RKO (cell line): Measurements from ENCODE around the gene TARBP1.

Experiments used
- DNase-seq: peaks from one replicate; pipeline ENCODE4 v3.0.0-alpha.2; 2016; ENCODE audit warnings: low spot score

The TARBP1 gene

DNA sequence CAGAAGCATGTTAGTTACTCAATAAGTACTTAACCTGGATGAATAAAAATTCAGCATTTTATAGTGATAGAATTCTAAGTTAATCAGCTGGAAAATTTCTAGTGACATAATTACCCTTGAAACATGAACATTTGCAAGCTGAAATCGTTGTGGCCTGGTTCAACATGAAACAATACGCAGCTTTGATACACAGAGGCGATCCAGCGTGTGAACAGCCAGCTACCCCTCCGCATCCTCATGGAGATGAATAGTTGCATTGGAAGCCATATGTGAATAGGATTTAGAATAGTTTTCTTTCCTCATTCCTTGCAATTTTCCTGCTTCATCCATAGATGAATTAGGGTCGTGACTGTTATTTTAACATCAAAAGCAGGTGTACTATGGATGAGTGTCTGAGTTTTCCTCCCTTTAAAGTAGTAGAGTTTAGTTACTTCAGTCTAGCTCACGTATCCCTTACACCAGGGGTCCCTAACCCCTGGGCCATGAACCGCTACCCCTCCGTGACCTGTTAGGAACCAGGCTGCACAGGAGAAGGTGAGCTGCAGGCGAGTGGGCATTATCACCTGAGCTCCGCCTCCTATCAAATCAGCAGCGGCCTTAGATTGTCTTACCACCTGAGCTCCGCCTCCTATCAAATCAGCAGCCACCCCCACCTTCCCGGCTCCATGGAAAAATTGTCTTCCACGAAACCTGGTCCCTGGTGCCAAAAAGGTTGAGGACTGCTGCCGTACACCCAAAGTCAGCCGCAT lies 6.2 kb upstream of the TARBP1 start:
- DNase-seq, result no peak

GRCh38 chr1:234484218-234484617 lies 5.2 kb upstream of the TARBP1 start:
- DNase-seq, result no peak

DNA sequence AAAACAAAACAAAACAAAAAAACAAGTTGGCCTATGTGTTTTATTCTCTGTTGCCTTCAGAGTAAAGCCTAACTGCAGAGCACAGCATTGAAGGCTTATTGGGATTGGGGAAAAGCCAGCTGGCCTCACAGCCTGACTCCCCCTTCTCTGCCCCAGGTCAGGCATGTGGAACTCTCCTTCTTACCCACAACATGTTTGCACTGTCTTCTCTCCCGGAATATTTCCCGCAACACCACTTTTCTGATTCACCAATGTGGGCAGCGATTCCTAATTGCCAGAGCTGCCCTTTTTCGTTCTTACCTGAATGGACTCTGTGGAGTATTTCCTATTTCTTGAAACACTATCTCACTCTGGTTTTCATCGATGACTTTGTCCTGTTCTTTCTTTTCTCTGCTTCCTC lies 2.8 kb upstream of the TARBP1 start:
- no peak for DNase-seq

DNA sequence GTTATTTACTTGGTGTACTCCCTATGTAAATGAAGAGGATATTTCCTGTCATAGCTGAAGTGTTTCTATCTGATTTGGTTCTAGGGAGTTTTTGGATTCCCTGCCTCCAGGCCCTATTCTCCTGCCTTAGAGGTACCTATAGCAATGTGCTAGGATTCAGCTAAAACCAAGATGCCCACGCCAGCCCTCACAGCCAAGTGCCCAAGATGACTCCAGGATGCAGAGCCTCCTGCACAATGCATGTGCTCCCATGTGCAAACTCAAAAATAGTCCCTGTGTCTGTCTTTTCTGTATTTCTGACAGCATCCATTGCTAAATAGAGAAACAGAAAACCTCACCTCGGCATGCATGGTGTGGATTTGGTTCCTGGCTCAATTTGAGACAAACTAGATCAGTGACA lies 887 bp upstream of the TARBP1 start:
- no peak for DNase-seq

- DNase-seq, result no peak
Observed at GRCh38 chr1:234479310-234479559, 256 bp upstream of the TARBP1 start.

GRCh38 chr1:234478152-234478480 lies 863 bp downstream of the TARBP1 start:
- peak; percentile 60 for DNase-seq

GRCh38 chr1:234477386-234478151 lies 1.4 kb downstream of the TARBP1 start:
- peak; percentile 12 for DNase-seq

DNA sequence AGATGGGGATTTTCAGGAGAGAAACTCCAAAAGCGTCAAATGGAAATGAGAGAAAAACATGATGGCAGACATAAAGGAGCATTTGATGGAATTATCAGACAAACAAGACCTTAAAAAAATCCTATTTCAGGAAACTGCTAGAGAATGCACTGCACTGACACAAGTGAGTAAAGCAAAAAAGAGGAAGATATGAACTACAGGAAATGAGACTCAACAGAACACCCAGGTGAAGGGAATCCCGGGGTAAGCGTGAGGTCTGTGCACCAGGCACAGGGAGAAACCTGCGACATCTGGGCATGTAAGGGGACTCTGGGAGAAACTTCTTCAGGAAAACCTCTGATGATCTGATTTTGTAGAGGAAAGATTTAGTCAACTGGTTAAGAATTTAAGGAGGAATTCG lies 2.8 kb downstream of the TARBP1 start:
- DNase-seq, result no peak

DNA sequence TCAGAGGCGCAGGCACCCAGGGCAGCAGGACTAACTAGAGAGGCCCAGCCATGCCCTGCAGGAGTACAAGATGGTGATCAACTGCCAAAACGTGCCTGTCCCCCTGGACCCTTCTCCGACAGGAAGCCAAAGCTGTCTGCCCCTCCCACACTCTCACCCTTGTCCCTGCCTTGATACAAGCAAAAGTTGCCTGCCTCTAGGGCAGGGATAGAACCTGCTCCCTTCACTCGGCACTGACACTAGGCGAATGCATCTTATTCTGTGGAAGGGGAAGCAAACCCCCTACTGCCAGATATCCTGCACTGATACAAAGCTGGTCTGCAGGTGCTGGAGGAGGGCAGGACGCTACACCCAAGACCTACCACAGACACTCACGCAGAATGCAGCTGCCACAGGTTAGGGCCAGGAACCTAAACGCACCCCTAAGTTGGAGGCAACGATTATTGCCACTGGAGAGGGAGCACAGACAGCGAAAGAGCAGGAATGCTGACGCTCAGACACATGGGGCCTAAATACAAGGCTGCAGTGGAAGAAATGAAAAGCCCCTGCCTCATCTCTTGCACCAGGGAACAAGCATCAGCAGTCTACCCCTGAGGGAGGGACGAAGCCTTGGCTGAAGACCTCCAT lies 3.7 kb downstream of the TARBP1 start:
- DNase-seq, result no peak

DNA sequence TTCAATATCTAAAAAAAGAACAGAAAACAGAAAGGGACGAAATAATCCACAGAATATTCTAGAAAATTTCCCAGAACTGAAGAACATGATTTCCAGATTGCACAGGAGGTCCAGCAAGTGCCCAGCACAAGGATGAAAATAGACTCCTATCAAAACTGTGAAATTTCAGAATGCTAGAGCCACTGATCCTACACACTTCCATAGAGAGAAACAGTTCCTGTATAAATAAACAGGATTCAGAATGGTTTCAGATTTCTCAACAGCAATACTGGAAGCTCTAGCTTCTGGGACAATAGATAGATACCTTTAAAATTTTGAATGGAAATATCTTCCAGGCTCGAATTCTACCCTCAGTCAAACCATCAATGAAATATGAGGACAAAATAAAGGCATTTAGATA lies 4.6 kb downstream of the TARBP1 start:
- no peak for DNase-seq

DNA sequence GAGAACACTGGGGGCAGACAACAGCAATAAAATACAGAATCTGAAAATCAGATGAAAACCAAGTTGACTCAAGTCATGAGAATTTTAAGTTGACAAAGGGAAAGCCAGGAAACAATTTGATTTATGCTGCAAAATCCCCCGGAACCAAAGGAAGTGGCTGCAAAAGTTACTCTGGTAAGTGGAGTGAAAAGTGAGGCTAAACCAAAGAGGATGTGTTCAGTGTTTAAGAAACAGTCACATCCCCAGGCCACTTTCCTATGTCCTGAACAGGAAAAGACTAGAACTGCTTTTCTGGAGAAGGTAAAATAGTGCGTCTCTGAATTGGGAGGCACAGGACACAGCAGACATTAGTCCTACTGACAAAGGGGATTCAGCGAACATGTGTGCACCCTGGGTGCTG lies 5.9 kb downstream of the TARBP1 start:
- no peak for DNase-seq

GRCh38 chr1:234469376-234469775 lies 9.6 kb downstream of the TARBP1 start:
- DNase-seq, result no peak

DNA sequence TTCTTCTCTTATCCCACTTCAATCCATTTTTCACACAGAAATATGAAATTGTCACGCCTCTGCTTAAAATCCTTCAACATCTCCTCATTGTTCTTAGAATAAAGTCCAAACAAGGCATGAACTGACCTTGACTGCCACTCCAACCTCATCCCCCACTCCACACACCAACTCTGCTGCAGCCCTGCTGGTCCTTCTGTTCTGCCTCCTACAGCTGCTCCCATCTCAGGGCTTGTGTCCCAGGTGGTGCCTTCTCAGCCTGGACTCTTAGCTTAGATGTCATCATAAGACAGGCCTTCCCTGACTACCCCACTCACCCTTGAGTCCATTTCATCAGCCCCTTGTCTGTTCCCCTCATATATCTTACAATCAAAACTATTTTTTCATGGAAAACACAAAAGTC lies 10.4 kb downstream of the TARBP1 start:
- DNase-seq, result no peak

GRCh38 chr1:234467821-234468220 lies 11.2 kb downstream of the TARBP1 start:
- no peak for DNase-seq

- DNase-seq, result peak; percentile 8
Observed at GRCh38 chr1:234466945-234467344, 12.0 kb downstream of the TARBP1 start.

- no peak for DNase-seq
Observed at GRCh38 chr1:234463749-234464148, 15.2 kb downstream of the TARBP1 start.

GRCh38 chr1:234460652-234461051 lies 18.3 kb downstream of the TARBP1 start:
- no peak for DNase-seq

DNA sequence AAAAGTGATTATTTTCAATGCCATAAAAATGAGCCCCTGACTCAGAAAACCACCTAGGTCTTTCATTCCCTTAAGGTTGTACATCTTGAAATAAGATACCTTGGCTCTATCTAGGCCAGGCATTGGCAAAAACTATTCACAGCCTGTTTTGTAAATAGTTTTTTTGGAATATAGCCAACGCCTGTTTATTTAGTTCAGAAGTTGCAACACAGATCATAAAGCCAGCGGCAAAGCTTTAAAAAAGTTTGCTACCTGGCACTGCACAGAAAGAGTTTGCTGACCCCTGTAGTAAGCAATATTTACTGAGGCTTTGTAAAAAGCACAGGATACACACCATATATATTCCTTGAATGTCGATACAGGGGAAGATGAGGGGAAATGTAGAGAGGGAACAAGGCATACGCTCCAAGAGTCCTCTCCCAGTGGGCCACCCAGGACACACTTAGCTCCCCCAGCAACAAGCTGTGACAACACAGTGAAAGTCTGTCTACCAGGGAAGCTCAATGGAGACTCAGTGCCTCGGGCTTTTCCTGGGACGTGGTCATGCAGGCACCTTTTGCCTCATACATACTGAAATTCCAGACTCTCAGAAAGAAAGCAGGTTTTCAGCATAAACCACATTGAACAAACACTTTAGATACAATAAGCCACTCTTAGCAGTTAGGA lies 20.5 kb downstream of the TARBP1 start:
- no peak for DNase-seq

- no peak for DNase-seq
Observed at GRCh38 chr1:234454926-234455325, 24.1 kb downstream of the TARBP1 start.

DNA sequence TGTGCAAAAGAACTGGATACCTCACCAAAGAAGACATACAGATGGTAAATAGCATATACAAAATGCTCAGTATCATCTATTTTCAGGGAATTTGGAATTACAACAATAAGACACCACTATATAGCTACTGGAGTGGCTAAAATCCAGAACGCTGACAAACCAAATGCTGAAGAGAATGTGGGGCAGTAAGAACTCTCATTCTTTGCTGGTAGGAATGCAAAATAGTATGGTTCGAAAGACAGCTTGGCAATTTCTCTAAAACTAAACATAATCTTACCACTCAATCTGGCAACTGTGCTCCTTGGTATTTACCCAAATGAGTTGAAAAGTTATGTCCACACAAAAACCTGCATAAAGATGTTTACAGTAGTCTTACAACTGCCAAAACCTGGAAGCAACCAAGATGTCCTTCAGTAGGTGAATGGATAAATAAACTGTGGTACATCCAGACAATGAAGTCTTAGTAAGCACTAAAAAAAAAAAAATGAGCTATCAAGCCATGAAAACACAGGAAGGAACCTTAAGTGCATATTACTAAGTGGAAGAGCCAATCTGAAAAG lies 26.5 kb downstream of the TARBP1 start:
- DNase-seq, result no peak

DNA sequence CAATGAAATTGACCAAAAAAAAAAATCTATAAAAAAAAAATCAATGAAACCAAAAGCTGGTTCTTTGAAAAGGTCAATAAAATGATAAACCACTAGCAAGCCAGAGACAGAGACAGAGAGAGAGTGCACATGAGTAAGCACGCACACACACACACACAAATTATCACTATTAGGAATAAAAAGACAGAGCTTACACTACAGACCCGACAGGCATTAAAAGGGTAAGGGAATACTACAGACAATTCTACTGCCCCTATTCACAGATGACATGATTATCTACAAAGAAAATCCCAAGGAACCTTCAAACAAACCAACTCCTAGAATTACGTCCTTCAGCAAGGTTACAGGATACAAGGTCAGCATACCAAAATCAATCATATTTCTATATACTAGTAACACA lies 38.6 kb downstream of the TARBP1 start:
- no peak for DNase-seq

DNA sequence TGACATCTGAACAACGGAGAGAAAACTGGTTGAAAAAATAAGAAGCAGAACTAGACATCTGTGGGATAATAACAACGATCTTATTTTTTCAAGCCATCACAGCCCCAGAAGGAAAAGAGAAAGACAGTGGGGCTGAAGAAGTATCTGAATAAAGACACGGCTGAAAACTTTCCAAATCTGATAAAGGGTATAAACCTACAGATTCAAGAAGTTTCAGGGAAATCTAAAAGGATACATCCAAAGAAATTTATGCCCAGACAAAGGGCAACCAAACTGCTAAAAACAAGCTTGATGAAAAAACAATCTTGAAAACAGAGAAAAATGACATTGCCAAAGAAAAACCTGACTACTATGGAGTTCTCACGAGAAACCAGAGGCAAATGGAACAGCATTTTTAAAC lies 40.4 kb downstream of the TARBP1 start:
- no peak for DNase-seq
